GM13977 (cell line): ENCODE measurements around the gene ACADVL.

Source experiments
- DNase-seq: peaks from one replicate; pipeline ENCODE4 v3.0.0; 2012; ENCODE audit warnings: low spot score
- CTCF ChIP-seq: IDR thresholded peaks from 2 replicates; pipeline ENCODE4 v1.5.1; 2012; ENCODE audit warnings: mild to moderate bottlenecking, control low read depth; ENCODE audit not compliant: insufficient read depth; ENCODE audit errors: extremely low read depth, missing control alignments
- in situ Hi-C: fragments of 300-500 bp; cut with MboI; formaldehyde crosslinking; loops from one replicate; pipeline ENCODE4 v1.12.0; 2022; ENCODE audit warnings: low sequenced_read_pairs, low pct_unique_long_range_greater_than_20kb, mixed read lengths, inconsistent platforms; ENCODE audit not compliant: unreplicated experiment

Gene ACADVL

GRCh38 chr17:7191571-7192270, 28.0 kb upstream of the ACADVL start:
- in situ Hi-C loops, result no loop called here
- no peak for TF ChIP-seq CTCF

GRCh38 chr17:7192271-7192937, 27.3 kb upstream of the ACADVL start:
- in situ Hi-C loops, result no loop called here
- TF ChIP-seq CTCF, result no peak

More at GRCh38 chr17:7191571-7192270, 28.0 kb upstream of the ACADVL start:
- DNase-seq, result no peak

GRCh38 chr17:7195971-7196370, 23.8 kb upstream of the ACADVL start:
- no peak for DNase-seq
- no peak for TF ChIP-seq CTCF
- in situ Hi-C loops, result no loop called here

More at GRCh38 chr17:7192271-7192937, 27.3 kb upstream of the ACADVL start:
- DNase-seq, result no peak

GRCh38 chr17:7196651-7197401, 22.9 kb upstream of the ACADVL start:
- in situ Hi-C loops, result no loop called here
- TF ChIP-seq CTCF, result no peak
- DNase-seq, result no peak

GRCh38 chr17:7203391-7203790, 16.3 kb upstream of the ACADVL start:
- no peak for DNase-seq
- no peak for TF ChIP-seq CTCF
- in situ Hi-C loops, result no loop called here

GRCh38 chr17:7204336-7204735, 15.4 kb upstream of the ACADVL start:
- in situ Hi-C loops, result no loop called here
- no peak for TF ChIP-seq CTCF
- DNase-seq, result no peak
